ENCODE data around the gene TEX11. TPM values are rescaled to one million over a fixed set of nuclear protein-coding genes. Genes with fewer than 3 reads are reported as not detected.
"Not testable (repeated sequence)": the region's sequence is repeated elsewhere in the genome, so short reads cannot be mapped to it uniquely, and the experiment has no call there.

Gene TEX11
- polyA plus RNA-seq, 4 donors = 0.04 to 0.54 (median 0.04) TPM; not detected in 1

DNA sequence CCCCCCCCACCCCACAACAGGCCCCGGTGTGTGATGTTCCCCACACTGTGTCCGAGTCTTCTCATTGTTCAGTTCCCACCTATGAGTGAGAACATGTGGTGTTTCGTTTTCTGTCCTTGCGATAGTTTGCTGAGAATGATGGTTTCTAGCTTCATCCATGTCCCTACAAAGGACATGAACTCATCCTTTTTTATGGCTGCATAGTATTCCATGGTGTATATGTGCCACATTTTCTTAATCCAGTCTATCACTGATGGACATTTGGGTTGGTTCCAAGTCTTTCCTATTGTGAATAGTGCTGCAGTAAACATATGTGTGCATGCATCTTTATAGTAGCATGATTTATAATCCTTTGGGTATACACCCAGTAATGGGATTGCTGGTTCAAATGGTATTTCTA is 393.2 kb downstream of the TEX11 start:
- H3K27me3 ChIP-seq (ENCODE audit: control insufficient read depth in 3 of 3, insufficient read depth in 3 of 3, low read length in 3 of 3); H3K36me3 ChIP-seq (ENCODE audit: control insufficient read depth in 3 of 3, insufficient read depth in 2 of 3, low read depth in 1 of 3, low read length in 3 of 3); H3K4me1 ChIP-seq (ENCODE audit: control insufficient read depth in 3 of 3, insufficient read depth in 2 of 3, low read depth in 1 of 3, low read length in 2 of 3); DNase-seq; H3K4me3 ChIP-seq (ENCODE audit: low read depth in 1 of 3, low read length in 3 of 3); H3K27ac ChIP-seq (ENCODE audit: low read depth in 1 of 3, low read length in 2 of 3); H3K9me3 ChIP-seq (ENCODE audit: control insufficient read depth in 2 of 2, insufficient read depth in 1 of 2, low read depth in 1 of 2, low read length in 1 of 2); FAIRE-seq: not testable (repeated sequence)
- WGBS, 3 donors = 89 to 98% (median 98%) methylated on average over 4 of the region's 4 CpGs

DNA sequence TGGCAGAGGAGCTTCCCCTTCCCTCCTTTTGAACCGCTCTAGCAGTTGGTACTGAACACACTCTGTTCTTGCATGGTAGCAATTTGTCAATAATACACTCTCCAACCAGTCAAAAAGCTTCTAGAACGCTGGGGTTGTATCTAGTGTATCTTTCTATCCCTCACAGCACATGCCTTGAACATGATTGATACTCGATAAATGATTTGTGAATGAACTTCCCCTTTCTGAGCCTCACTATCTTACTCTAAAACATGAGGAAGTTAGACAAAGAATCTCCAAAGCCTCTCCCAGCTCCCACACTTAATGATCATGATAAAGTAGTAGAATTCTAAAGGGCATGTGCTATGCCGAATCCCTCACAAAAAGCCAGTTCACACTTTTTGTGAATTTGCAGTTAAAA is 399.4 kb downstream of the TEX11 start:
- Histone ChIP-seq H3K27me3 (ENCODE audit: control insufficient read depth in 3 of 3, insufficient read depth in 3 of 3, low read length in 3 of 3) (no peaks in the 10 kb centered on the region), H3K4me1 (ENCODE audit: control insufficient read depth in 3 of 3, insufficient read depth in 2 of 3, low read depth in 1 of 3, low read length in 2 of 3) (peaks cover 0 to 8% (median 0%) of the 10 kb centered on the region in 3 donors), H3K9me3 (ENCODE audit: control insufficient read depth in 2 of 2, insufficient read depth in 1 of 2, low read depth in 1 of 2, low read length in 1 of 2) (no peaks in the 10 kb centered on the region), H3K4me3 (ENCODE audit: low read depth in 1 of 3, low read length in 3 of 3) (no peak overlapping the region), H3K27ac (ENCODE audit: low read depth in 1 of 3, low read length in 2 of 3) (no peak overlapping the region), H3K36me3 (ENCODE audit: control insufficient read depth in 3 of 3, insufficient read depth in 2 of 3, low read depth in 1 of 3, low read length in 3 of 3) (peaks cover 0 to 11% (median 0%) of the 10 kb centered on the region in 3 donors)
- FAIRE-seq (no peak), DNase-seq (no peak)
- 38 to 66% (median 46%) methylated on average over 4 of the region's 4 CpGs for WGBS, 3 donors

DNA sequence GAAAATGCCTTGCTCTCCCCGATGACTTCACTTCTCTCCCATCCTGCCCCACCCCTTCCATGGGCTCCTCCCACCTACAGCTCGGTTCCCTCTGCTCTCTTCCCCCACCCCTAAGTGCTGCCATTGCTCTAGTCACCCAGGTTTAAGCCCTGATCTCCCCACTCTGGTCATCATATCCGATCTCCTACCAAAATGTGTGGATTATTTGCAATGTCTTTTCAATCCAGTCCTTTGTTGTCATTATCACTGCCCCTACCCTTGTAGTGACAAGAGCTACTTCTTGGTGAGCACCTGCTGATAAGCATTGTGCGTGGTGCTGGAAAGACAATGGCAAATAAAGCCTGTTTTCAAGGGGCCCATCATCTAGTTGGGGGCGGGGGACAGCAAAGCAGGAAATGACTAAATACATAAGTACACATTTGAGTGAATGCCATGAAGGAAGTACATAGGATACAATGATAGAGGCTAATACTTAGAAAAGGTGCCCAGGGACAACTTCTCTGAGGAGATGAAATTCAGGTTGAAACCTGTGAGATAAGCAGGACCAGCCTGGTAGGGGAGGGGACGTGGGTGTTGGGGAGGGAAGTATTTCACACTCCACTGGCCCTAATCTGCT is 400.1 kb downstream of the TEX11 start:
- H3K36me3 ChIP-seq (ENCODE audit: control insufficient read depth in 3 of 3, insufficient read depth in 2 of 3, low read depth in 1 of 3, low read length in 3 of 3) = peaks cover 0 to 16% (median 0%) of the 10 kb centered on the region in 3 donors
- H3K27me3 ChIP-seq (ENCODE audit: control insufficient read depth in 3 of 3, insufficient read depth in 3 of 3, low read length in 3 of 3) = no peaks in the 10 kb centered on the region
- H3K4me1 ChIP-seq (ENCODE audit: control insufficient read depth in 3 of 3, insufficient read depth in 2 of 3, low read depth in 1 of 3, low read length in 2 of 3) = peaks cover 0 to 8% (median 0%) of the 10 kb centered on the region in 3 donors
- FAIRE-seq = no peak
- no peak overlapping the region for H3K4me3 ChIP-seq (ENCODE audit: low read depth in 1 of 3, low read length in 3 of 3)
- H3K27ac ChIP-seq (ENCODE audit: low read depth in 1 of 3, low read length in 2 of 3) = no peak overlapping the region
- WGBS, 3 donors = 28 to 45% (median 34%) methylated on average over 6 of the region's 6 CpGs
- H3K9me3 ChIP-seq (ENCODE audit: control insufficient read depth in 2 of 2, insufficient read depth in 1 of 2, low read depth in 1 of 2, low read length in 1 of 2) = no peaks in the 10 kb centered on the region
- peak in 1 of 2 donors; percentile 12 for DNase-seq

DNA sequence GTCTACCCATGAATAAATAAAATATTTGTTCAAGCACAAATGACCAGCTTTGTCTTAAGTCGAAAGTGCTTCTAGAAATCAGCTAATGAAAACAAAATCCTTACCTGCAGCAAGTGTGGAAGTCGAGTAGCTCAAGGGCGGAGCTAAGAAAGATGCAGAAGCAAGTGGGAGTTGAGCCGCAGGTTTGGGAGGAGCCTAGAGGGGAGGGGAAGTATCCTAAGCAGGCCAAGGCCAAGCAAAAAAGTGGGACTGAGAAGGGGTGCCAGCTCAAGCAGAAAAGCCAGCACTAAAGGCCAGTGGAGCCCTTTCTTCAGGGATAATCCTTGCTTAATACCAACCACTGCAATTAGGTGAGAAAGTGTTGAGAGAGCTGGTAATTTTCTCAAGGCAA is 403.1 kb downstream of the TEX11 start:
- Histone ChIP-seq H3K27ac (ENCODE audit: low read depth in 1 of 3, low read length in 2 of 3) (no peak overlapping the region), H3K9me3 (ENCODE audit: control insufficient read depth in 2 of 2, insufficient read depth in 1 of 2, low read depth in 1 of 2, low read length in 1 of 2) (no peaks in the 10 kb centered on the region), H3K4me1 (ENCODE audit: control insufficient read depth in 3 of 3, insufficient read depth in 2 of 3, low read depth in 1 of 3, low read length in 2 of 3) (peaks cover 0 to 8% (median 0%) of the 10 kb centered on the region in 3 donors), H3K27me3 (ENCODE audit: control insufficient read depth in 3 of 3, insufficient read depth in 3 of 3, low read length in 3 of 3) (no peaks in the 10 kb centered on the region), H3K4me3 (ENCODE audit: low read depth in 1 of 3, low read length in 3 of 3) (no peak overlapping the region), H3K36me3 (ENCODE audit: control insufficient read depth in 3 of 3, insufficient read depth in 2 of 3, low read depth in 1 of 3, low read length in 3 of 3) (peaks cover 0 to 34% (median 2%) of the 10 kb centered on the region in 3 donors)
- FAIRE-seq (no peak), DNase-seq (no peak)
- 46 to 69% (median 56%) methylated on average over 4 of the region's 4 CpGs for WGBS, 3 donors

DNA sequence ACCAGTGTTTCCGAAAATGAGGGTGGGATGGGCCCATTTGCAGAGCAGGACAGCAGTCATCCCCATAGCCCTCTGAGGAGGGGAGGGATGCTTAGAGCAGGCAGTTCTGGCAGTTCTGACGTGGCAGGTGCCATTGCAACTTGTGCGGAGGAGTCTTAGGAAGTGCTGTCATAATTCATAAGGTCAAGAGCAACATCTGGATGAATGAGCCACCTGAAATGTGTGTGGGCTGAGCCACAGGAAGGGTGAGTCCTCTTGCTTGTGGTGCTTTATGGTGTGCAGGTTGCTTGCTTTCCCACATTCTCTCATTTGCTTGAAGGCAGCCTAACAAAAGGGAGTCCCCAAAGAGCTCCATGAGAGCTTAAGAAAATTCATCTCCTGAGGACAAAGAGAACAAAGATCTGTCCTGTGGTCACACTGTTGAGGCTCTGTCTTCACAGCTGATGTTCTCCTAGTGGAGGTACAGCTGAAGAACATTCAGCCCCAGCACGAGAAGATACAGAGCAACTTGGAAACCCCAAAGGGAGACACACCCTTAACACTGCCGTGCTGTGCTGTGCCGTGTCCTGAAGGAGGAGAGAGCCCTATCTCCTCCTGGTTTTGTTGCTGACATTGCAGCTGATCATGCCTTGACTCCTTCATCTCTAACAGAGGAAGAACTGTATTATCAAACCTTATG is 403.6 kb downstream of the TEX11 start:
- Histone ChIP-seq H3K27me3 (ENCODE audit: control insufficient read depth in 3 of 3, insufficient read depth in 3 of 3, low read length in 3 of 3) (no peaks in the 10 kb centered on the region), H3K4me1 (ENCODE audit: control insufficient read depth in 3 of 3, insufficient read depth in 2 of 3, low read depth in 1 of 3, low read length in 2 of 3) (peaks cover 0 to 8% (median 0%) of the 10 kb centered on the region in 3 donors), H3K27ac (ENCODE audit: low read depth in 1 of 3, low read length in 2 of 3) (no peak overlapping the region), H3K4me3 (ENCODE audit: low read depth in 1 of 3, low read length in 3 of 3) (no peak overlapping the region), H3K36me3 (ENCODE audit: control insufficient read depth in 3 of 3, insufficient read depth in 2 of 3, low read depth in 1 of 3, low read length in 3 of 3) (peaks cover 0 to 40% (median 2%) of the 10 kb centered on the region in 3 donors), H3K9me3 (ENCODE audit: control insufficient read depth in 2 of 2, insufficient read depth in 1 of 2, low read depth in 1 of 2, low read length in 1 of 2) (no peaks in the 10 kb centered on the region)
- 62 to 72% (median 66%) methylated on average over 6 of the region's 6 CpGs for WGBS, 3 donors
- FAIRE-seq = no peak
- DNase-seq = no peak

DNA sequence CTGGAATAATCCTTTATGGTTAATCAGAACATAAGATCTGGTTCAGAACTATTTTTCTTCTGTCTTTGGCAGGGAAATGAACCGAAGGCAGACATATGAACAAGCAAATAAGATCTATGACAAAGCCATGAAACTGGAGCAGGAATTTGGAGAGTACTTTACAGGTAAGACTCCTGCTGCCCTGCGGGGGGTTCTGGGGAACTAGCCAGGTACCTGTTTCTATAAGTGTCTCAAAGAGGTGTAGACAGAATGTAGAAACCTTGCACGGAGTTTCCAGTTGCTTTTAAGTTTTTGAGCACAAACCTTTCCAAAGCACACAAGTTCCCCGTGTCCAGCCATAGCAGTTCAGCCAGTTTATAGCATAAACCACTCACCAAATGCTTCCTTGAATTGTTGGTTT is 407.7 kb downstream of the TEX11 start:
- H3K27me3 ChIP-seq (ENCODE audit: control insufficient read depth in 3 of 3, insufficient read depth in 3 of 3, low read length in 3 of 3) = no peaks in the 10 kb centered on the region
- no peak for FAIRE-seq
- peaks cover 2 to 68% (median 4%) of the 10 kb centered on the region in 3 donors for H3K36me3 ChIP-seq (ENCODE audit: control insufficient read depth in 3 of 3, insufficient read depth in 2 of 3, low read depth in 1 of 3, low read length in 3 of 3)
- H3K9me3 ChIP-seq (ENCODE audit: control insufficient read depth in 2 of 2, insufficient read depth in 1 of 2, low read depth in 1 of 2, low read length in 1 of 2) = no peaks in the 10 kb centered on the region
- H3K4me3 ChIP-seq (ENCODE audit: low read depth in 1 of 3, low read length in 3 of 3) = no peak overlapping the region
- no peak for DNase-seq
- no peak overlapping the region for H3K27ac ChIP-seq (ENCODE audit: low read depth in 1 of 3, low read length in 2 of 3)
- WGBS, 3 donors = 73 to 88% (median 82%) methylated on average over 4 of the region's 4 CpGs
- H3K4me1 ChIP-seq (ENCODE audit: control insufficient read depth in 3 of 3, insufficient read depth in 2 of 3, low read depth in 1 of 3, low read length in 2 of 3) = no peaks in the 10 kb centered on the region

DNA sequence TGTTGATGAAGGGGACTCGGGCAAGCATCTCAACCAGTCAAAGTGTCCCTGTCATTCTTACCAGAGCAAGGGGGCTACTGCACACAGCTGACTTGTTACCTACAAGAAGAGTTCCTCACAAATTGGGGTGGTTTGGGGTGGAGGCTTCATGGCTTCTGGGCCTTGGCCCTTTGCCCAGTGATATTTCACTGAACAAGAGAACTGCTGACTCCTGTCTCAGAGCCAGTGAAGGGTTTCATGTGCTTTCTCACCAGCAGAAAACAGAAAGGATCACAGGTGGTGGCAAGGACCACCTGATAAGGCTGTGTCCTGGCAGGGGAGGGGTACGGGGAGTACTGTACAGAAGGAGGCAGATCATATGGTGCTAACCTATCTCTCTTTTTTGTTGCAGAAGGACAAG is 410.4 kb downstream of the TEX11 start:
- H3K9me3 ChIP-seq (ENCODE audit: control insufficient read depth in 2 of 2, insufficient read depth in 1 of 2, low read depth in 1 of 2, low read length in 1 of 2) = no peaks in the 10 kb centered on the region
- WGBS, 3 donors = 71 to 80% (median 79%) methylated on average over 2 of the region's 2 CpGs
- H3K27ac ChIP-seq (ENCODE audit: low read depth in 1 of 3, low read length in 2 of 3) = no peak overlapping the region
- peaks cover 2 to 73% (median 4%) of the 10 kb centered on the region in 3 donors for H3K36me3 ChIP-seq (ENCODE audit: control insufficient read depth in 3 of 3, insufficient read depth in 2 of 3, low read depth in 1 of 3, low read length in 3 of 3)
- DNase-seq = no peak
- FAIRE-seq = no peak
- no peak overlapping the region for H3K4me3 ChIP-seq (ENCODE audit: low read depth in 1 of 3, low read length in 3 of 3)
- H3K27me3 ChIP-seq (ENCODE audit: control insufficient read depth in 3 of 3, insufficient read depth in 3 of 3, low read length in 3 of 3) = no peaks in the 10 kb centered on the region
- no peaks in the 10 kb centered on the region for H3K4me1 ChIP-seq (ENCODE audit: control insufficient read depth in 3 of 3, insufficient read depth in 2 of 3, low read depth in 1 of 3, low read length in 2 of 3)

DNA sequence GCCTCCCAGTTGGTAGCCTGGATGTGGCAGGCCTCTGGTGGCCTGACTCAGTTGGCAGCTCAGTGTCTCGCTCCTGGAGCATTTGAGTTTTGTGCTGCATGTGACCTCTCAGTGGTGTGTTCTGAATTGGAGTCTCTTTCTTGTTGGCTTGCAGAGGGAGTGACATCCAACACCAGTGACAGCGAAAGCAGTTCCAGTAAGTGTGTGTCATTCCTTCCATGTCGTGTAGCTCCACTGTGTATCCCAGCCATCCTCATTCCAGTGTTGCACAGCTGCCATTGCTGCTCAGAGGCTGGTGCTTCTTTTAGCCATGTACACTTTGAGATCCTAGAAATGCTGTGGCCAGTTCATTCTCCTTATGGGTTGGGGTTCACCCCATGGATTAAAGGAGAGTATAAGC is 411.5 kb downstream of the TEX11 start:
- Histone ChIP-seq H3K4me3 (ENCODE audit: low read depth in 1 of 3, low read length in 3 of 3) (no peak overlapping the region), H3K4me1 (ENCODE audit: control insufficient read depth in 3 of 3, insufficient read depth in 2 of 3, low read depth in 1 of 3, low read length in 2 of 3) (no peaks in the 10 kb centered on the region), H3K36me3 (ENCODE audit: control insufficient read depth in 3 of 3, insufficient read depth in 2 of 3, low read depth in 1 of 3, low read length in 3 of 3) (peaks cover 2 to 75% (median 3%) of the 10 kb centered on the region in 3 donors), H3K9me3 (ENCODE audit: control insufficient read depth in 2 of 2, insufficient read depth in 1 of 2, low read depth in 1 of 2, low read length in 1 of 2) (no peaks in the 10 kb centered on the region), H3K27ac (ENCODE audit: low read depth in 1 of 3, low read length in 2 of 3) (no peak overlapping the region), H3K27me3 (ENCODE audit: control insufficient read depth in 3 of 3, insufficient read depth in 3 of 3, low read length in 3 of 3) (no peaks in the 10 kb centered on the region)
- DNase-seq (no peak), FAIRE-seq (no peak)
- 88 to 97% (median 90%) methylated on average over 3 of the region's 3 CpGs for WGBS, 3 donors
